HG02678 (cell line): ENCODE results near the gene COMTD1.
A peak's percentile ranks its signal among the peaks of the same experiment; 100 is the strongest.
"Not testable (repeated sequence)": the region's sequence is repeated elsewhere in the genome, so short reads cannot be mapped to it uniquely, and the experiment has no call there.

Source experiments
- ATAC-seq: cut with Tn5 transposase; IDR thresholded peaks from one replicate; pipeline ENCODE4 v1.9.1; 2021; ENCODE audit warnings: mild to moderate bottlenecking, moderate library complexity; ENCODE audit not compliant: unreplicated experiment

COMTD1 gene

DNA sequence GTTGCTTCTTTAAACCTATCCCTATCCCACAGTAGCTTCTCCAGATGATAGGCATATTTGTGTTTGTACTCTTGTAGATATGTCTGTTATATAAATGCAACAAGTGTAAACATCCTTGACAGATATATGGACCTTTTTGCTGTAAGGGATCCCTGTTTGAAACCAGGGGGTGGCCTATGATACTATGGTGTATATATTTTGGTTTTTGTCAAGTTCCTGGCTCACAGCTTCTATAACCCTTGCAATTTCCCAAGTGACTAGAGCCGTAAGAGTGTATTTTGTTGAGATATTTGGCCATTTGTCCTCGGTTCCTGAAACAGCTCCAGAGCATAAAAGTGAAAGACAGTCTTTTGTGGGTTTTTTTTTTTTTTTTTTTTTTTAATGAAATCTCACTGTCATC lies 9.7 kb downstream of the COMTD1 start:
- ATAC-seq, result no peak

DNA sequence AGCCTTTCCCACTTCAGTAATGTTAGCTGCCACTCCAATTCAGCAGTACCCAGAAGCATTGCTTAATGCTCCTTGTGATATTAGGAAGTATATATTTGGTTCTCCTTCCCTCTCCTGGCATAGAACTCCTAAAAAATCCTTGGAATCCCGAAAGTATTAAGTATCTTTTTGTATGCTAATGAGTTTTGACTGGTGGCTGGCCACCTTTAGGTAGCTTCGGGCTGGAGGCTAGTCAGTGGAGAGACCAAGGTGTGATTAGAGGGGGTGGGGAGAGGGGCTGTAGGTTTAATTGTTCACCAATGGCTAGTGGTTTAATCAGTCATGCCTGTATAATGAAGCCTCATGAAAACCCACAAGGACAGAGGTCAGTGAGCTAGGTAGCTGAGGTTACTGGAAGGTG lies 12.2 kb downstream of the COMTD1 start:
- no peak for ATAC-seq

DNA sequence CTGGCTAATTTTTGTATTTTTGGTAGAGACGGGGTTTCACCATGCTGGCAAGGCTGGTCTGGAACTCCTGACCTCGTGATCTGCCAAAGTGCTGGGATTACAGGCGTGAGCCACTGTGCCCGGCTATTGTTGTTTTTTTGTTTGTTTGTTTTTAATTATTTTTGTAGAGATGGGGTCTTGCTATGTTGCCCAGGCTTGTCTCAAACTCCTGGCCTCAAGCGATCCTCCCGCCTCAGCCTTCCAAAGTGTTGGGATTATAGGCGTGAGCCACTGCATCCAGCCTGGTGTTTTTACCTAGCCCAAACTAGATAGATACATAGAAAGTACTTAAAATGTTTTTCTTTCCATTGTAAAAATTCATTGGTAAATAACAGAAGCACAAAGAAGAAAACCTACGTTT lies 14.3 kb downstream of the COMTD1 start:
- ATAC-seq, result not testable (repeated sequence)

DNA sequence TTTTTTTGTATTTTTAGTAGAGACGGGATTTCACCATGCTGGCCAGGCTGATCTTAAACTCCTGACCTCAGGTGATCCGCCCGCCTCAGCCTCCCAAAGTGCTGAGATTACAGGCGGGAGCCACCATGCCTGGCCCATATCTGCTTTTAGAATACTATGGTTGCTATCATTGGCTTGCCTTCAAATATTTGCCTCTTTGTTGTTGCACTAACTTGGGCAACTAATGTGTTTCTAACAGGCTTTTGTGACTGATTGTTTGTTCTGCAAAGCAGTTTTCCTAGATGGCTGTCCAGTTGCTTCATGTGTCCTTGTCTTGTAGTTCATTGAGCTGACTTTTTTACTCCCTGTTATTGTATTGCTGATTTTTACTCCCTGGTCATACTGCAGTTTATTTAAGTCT lies 15.5 kb downstream of the COMTD1 start:
- ATAC-seq, result no peak

DNA sequence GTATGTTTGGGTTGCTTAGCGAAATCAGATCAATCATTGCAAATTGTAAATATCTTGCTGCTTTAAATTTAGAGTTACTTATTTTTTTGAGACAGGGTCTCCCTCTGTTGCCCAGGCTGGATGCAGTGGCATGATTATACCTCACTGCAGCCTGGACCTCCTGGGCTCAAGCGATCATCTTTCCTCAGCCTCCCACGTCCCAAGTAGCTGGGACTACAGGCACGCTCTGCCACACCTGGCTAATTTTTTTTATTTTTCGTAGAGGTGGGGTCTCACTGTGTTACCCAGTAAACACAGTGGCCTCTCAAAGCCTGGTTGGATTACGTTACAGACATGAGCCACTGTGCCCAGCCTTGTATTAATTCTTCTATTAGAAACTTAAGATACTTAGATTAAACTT lies 23.4 kb downstream of the COMTD1 start:
- ATAC-seq, result no peak

DNA sequence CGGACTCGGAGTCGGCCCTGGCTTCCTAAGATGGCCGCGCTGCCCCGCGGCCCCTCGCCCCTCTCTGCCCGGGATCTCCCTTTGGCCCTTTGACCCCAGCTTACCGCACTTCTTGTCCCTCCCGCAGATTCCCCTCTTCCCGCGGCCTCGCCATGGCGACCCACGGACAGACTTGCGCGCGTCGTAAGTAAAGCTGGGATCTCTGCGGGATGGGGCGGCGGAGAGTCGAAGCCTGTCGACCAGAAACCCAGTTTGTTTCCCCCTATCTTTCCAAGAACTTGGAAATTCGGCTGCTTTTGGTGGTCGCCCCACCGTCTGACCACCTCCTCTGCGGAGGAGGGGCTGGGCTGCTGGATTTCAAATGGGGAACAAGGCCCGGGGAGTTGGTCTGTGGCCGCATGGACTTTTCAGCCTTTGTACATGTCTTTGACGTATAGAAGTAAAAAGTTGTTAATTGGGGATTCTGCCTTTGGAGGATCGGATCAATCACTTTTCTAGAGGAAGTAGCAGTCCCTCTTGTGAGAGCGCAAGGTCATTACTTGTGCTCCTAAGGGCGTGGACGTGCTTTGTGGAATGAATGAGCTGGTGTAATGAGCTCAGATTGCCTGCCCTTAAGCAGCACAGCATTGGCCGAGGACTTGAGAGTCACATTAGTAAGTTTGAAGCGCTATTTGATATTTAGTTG lies 24.6 kb downstream of the COMTD1 start:
- ATAC-seq, result no peak

DNA sequence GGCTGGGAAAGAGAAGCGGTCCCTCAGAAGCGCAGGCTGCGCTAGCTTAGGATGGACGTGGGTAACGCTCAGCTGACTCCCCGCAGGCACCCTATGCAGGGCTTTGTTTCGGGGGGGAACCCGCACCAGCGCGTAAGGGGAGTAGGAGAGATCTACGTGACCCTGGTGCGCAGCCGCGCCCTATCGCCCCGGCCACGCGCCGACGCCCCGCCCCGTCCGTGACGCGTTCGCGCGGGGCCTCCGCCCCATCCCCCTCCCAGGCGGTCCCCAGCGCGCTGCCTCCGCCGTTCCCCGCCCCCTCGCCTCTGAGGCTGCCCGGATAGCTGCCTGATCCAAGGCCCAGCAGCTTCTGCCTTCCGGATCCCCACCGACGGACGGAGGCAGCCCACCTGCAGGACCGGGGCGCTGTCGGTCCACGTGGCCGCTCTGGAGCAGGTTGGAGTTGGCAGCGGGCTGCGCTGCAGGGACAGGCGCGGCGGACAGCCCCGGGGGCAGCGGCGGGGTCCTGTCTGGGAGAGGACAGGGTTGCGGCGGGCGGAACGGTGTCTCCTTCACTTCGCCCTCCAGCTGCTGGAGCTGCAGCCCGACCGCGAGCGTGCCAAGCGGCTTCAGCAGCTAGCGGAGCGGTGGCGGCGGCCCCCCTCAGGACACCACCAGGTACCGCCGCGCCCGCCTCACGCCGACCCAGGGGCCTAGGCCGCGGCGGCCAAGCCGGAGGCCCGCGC lies 25.3 kb downstream of the COMTD1 start, which contains the start of gene VDAC2:
Gene VDAC2, plus strand, starts transcription at position 515 of the 725 bp plus-strand sequence. CDS start 363 bp downstream, outside the sequence.
- ATAC-seq, result peak; percentile 87

DNA sequence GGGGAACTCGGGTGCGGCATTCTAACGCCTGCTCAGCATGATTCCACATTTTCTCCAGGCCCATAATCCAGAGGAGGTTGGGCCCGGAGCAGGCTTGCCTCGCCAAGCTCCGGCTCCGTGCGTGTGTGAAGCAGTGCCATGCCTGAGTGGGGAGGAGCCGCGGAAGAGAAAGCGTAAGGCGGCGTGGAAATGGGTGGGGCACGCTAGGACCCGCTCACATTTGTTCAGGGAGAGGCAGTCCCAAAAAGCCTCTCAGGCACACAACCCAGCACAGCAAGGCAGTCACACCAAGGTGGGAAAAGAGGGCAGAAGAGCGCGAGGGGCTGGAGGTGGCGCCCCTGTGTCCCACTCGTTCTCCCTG lies 25.9 kb downstream of the COMTD1 start:
- peak; percentile 61 for ATAC-seq

DNA sequence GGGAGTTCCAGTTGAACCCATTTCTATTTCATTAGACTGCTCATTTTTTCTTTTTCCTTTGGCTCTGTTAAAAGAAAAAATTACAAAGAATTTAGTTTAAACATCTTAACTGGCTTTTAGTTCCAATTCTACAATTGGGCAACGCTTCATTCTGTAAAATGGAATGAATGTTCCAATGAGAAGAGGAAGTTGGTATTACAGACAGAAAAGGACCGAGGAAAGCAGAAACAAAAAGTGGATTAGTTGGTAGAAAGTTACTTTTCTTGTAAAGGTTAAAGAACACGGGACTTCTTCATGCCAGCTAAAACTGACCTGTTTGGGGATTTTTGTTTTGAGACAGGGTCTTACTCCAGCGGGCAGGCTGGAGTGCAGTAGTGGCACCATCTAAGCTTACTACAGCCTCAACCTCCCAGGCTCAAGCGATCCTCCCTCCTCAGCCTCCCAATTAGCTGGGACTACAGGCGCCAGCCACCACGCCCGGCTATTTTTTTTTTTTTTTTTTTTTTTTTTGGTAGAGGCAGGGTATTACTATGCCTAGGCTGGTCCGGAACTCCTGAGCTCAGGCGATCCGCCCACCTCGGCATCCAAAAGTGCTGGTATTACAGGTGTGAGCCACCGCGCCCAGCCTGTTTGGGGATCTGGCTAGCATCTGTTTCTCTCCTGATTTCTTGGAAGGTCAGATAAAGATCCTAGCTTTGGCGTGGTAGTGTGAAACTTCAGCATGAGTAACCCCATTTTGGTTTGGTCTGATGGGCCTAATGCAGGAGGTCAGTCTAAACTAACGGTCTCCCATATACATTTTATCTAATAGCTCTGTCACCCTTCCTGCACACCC lies 26.5 kb downstream of the COMTD1 start:
- ATAC-seq, result no peak

DNA sequence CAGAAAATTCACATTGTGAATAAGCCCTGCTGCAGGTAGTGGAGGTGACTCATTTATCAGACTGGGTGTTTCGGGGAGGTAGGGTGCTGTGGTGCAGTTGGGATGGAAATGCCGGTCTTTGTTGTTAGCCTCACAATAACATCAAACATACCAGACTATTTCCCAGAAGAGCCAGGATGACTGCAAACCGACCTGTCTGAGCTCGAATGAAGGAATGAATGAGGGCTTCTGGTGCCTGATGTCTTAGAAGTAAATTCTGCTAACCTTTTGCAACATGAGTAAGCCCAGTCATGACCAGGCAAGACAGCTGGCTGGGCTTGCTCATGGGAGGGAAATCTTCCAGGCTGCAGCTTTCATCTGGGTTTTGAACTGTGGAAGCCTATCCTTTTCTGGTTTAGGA lies 27.6 kb downstream of the COMTD1 start:
- no peak for ATAC-seq

DNA sequence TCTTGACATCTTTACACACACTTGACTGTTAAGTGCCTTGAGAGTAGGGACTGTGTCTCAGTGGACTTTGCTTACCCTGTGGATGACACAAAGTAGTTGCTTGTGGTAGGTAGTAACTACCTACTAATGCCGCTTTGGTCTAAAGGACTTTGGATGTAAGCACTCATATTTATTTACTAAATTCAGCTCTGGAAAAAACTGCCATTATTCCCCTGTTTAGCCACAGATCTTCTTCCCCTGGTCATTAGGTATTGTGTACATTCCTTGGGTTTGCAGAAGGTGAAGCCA lies 28.0 kb downstream of the COMTD1 start:
- ATAC-seq, result no peak

DNA sequence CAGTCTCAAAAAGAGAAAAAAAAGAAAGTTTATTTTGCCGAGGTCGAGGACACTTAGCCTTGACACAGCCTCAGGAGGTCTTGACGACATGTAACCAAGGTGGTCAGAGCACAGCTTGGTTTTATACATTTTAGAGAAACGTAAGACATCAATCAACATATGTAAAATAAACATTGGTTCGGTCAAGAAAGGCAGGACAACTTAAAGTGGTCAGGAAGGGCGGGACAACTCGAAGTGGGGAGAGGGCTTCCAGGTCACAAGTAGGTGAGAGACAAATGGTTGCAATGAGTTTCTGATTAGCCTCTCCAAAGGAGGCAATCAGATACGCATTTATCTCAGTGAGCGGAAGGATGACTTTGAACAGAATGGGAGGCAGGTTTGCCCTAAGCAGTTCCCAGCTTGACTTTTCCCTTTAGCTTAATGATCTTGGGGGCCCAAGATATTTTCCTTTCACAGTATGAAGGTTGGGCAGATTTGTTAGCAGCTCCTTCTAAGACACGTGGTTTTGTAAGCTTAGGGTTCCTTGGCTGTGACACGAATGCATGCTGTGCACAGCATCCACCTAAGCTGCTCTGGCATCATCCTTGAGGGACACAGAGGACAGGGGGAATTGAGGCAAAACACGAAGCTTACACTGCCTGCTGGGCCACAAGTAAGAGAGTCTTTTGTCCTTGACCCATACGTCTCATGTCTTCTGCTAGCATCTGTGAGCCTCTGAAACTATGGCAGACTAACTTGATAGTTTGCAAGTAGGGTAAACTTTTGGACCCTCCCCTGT lies 28.5 kb downstream of the COMTD1 start:
- ATAC-seq, result no peak

DNA sequence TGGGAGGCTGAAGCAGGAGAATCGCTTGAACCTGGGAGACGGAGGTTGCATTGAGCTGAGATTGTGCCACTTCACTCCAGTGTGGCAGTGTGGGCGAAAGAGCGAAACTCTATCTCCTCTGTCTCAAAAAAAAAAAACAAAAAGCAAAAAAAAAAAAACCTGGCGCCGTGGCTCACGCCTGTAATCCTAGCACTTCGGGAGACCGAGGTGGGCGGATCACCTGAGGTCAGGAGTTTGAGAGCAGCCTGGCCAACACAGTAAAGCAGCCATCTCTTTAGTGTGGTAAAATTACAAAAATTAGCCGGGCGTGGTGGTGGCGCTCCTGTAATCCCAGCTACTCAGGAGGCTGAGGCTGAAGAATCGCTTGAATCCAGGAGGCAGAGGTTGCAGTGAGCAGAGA lies 29.1 kb downstream of the COMTD1 start:
- not testable (repeated sequence) for ATAC-seq

DNA sequence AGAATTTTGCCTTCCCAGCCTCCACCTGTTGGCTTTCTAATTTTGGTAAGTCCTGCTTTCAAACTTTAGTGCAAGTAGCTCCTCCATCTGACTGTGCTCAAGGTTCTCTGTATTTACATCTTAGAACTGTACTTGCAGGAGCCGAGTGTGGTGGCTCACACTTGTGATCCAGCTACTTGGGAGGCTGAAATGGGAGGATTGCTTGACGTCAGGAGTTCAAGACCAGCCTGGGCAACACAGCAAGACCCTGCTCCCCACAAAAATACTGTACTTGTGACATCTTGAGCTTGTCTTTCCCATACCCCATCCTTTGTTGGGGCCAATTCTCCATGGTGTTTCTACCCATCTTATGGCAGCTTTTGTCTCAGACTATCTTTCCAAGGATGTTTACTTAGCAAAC lies 29.8 kb downstream of the COMTD1 start:
- no peak for ATAC-seq

DNA sequence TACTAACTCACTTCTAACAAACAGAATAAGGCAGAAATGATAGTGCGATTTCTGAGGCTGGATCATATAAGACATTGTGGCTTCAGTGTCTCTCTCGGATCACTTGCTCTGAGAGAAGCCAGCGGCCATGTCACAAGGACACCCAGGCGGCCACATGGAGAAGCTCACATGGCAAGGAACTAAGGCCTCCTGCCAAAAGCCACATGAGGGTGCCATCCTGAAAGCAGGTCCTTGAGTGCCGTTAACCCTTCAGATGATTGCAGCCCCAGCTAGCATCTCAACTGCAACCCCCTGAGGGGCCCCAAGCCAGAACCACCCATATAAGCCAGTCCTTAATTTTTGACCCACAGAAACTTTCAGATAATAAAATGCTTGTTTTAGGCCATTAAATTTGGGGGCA lies 32.0 kb downstream of the COMTD1 start:
- no peak for ATAC-seq

DNA sequence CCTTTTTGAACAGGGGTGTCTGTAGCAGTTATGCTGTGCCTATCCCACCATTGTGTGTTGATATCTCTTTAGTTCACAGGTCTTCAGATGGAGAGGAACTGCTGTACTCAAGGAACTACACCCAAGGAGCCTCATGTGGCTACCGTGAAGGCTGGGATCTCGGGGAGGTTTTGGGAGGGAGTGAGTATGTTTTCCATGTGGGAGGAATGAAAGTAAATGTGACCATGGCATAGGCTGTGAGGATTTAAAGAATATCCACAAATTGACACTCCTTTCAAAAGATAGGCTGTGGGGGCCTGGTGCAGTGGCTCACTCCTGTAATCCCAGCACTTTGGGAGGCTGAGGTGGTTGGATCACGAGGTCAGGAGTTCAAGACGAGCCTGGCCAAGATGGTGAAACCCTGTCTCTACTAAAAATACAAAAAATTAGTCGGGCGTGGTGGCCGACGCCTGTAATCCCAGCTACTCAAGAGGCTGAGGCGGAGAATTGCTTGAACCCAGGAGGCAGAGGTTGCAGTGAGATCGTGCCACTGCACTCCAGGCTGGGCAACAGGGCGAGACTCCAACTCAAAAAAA lies 32.6 kb downstream of the COMTD1 start:
- ATAC-seq, result not testable (repeated sequence)

DNA sequence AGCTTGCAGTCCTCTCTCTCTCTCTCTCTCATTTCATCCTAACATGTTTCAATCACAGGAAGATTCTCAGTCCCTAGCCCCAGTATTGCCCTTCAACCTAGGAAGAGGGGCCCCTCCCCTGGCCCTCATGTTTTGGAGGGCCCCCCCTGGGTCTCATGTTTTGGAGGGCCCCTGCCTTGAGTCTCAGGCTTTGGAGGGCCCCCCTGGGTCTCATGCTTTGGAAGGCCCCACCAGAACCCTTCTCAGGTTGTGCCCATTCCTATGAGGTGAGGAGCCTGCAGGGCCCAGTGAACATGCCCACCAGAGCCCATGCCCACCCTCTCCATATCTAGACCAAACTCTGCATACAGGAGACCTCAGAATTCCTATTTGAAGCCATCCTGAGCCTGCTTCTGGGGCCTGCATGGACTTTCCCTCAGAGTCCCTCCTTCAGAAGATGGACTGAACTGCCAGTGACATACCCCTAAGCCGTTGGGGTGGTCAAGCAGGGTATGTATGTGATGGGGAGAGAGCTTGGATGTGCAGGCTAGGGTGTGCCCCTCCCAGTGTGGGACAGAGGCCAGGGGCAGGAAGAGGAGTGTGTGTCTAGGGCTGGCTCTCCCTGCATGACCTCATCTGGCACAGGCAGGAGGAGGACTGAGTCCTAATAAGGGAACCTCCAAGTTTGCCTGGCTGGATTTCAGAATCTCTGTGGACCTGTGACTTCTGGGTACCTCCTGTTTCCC lies 33.3 kb downstream of the COMTD1 start:
- ATAC-seq, result no peak

DNA sequence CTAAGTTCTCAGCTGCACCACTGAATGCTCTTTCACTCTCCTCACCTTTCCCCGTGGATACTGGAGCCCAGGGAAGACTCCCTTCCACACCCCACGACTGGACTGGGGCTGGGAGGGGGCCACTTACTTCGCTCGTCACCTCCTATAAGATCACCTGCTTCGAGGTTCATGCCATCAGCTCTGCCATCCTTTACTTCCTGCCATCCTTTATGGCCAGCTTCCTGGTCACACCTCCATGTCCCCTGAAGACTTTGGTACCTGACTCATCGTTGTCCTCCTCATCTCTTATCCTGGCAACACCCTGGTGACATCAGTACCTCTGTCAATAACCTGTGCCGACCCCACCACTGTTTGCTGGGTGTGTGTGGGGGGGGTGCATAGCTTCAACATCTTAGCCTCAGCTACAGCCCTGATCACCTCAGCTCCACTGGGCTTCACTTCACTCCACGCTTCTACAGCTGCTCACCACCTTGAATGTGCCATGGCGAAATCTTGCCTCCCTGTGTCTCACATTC lies 33.9 kb downstream of the COMTD1 start:
- no peak for ATAC-seq

DNA sequence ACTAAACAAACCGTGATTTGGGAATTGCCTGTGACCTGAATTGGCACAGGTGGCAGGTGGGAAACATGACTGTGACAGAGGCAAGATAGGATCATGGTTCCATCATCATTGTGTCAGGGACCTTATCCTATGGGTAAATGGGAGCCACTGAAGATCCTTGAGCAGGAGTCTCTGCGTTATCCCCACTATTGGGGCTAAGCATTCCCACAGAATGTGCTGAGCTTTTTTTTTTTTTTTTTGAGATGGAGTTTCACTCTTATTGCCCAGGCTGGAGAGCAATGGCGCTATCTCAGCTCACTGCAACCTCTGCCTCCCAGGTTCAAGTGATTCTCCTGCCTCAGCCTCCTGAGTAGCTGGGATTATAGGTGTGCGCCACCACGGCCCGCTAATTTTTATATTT lies 35.8 kb downstream of the COMTD1 start:
- not testable (repeated sequence) for ATAC-seq

DNA sequence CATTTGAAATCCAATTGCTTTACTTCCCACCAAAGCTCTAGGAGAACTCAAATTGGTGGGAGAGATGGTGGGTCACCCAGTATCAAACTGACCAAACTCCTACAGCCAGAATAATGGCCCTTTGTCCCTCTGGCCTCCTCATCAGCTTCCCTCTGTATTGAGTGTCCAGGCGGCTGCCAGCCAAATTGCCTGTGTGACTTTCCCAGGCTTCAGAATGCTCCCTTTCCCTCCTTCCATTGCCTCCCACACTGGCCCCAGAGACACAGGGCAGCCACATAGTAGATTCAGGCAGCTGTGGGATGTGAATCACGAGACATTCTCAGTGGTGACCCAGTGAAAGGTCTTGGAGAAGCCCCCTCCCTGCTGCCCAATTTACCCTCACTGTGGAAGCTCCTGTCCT lies 37.9 kb downstream of the COMTD1 start:
- ATAC-seq, result no peak
